ENCODE results near the gene CPA2.
"Not testable (repeated sequence)": the region's sequence is repeated elsewhere in the genome, so short reads cannot be mapped to it uniquely, and the experiment has no call there.

CPA2 gene
- total RNA-seq: 0 to 0.10 (median 0) reads per million in 9 experiments

- no peaks in the 10 kb centered on the region for H3K4me1 Mint-ChIP-seq (ENCODE audit: low read depth in 2 of 2)
- no peaks in the 10 kb centered on the region for H3K36me3 Mint-ChIP-seq (ENCODE audit: insufficient read depth)
- no peak within 1 kb of the TSS for H3K27ac Mint-ChIP-seq
- H3K9me3 Mint-ChIP-seq: no peaks in the 10 kb centered on the region
- no peak within 1 kb of the TSS for H3K4me3 Mint-ChIP-seq
- no peak for DNase-seq
- H3K27me3 Mint-ChIP-seq: peaks cover 43 to 57% of the 10 kb centered on the region in 2 donors
- ATAC-seq (replicated peaks): no peak
Measured at GRCh38 chr7:130266258-130266960, at the start of gene CPA2. CPA2 (plus strand) TSS chr7:130266863; CDS start chr7:130266882, 19 bp downstream.

DNA sequence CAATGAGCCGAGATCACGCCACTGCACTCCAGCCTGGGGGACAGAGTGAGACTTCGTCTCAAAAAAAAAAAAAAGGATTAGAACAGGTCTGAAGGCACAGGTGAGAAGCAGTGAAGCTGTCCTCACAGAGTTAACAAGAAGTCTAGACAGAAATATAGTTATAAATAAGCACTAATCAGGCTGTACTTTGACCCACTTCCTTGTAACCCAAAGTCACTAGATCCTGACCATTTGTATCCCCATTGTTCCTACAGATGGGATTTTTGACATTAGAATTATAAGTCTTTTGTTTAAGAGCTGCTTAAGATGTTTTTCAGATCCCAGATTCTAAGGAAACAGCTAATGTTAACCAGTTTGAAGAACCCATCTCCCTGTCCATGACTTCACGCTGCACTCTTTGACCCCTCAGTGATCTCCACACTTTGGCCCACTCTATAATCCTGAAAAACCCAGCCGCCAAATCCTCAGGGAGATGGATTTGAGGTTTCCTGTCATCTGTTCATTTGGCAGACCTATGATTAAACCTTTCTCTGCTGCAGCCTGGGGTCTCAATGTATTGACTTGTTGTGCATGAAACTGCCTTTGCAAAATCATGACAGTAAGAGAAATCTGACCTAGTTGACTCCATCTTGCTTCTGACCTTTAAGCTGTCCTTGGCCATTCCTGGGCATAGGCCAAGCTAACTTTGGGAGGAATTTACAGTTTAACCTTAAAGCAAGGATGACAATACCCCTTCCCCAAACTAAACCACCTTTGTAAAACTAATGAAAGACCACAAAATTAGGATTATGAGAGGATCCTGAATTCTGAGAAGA lies 47.6 kb upstream of the CPA2 start:
- H3K4me1 Mint-ChIP-seq (ENCODE audit: low read depth in 2 of 2): no peaks in the 10 kb centered on the region
- no peak overlapping the region for H3K4me3 Mint-ChIP-seq
- peaks cover 10 to 27% of the 10 kb centered on the region in 2 donors for H3K27me3 Mint-ChIP-seq
- ATAC-seq (replicated peaks) (no peak), DNase-seq (no peak)
- H3K9me3 Mint-ChIP-seq: no peaks in the 10 kb centered on the region
- H3K27ac Mint-ChIP-seq: no peak overlapping the region
- H3K36me3 Mint-ChIP-seq (ENCODE audit: insufficient read depth): no peaks in the 10 kb centered on the region

- Mint-ChIP-seq H3K4me3 (no peak overlapping the region), H3K36me3 (ENCODE audit: insufficient read depth) (no peaks in the 10 kb centered on the region), H3K4me1 (ENCODE audit: low read depth in 2 of 2) (no peaks in the 10 kb centered on the region), H3K27me3 (peaks cover 10 to 19% of the 10 kb centered on the region in 2 donors), H3K27ac (no peak overlapping the region), H3K9me3 (no peaks in the 10 kb centered on the region)
- no peak for DNase-seq
- ATAC-seq (replicated peaks): no peak
Measured at GRCh38 chr7:130219871-130220270, 46.8 kb upstream of the CPA2 start.

GRCh38 chr7:130221746-130222145 lies 44.9 kb upstream of the CPA2 start:
- no peak for DNase-seq
- H3K4me1 Mint-ChIP-seq (ENCODE audit: low read depth in 2 of 2): no peaks in the 10 kb centered on the region
- H3K27me3 Mint-ChIP-seq: peaks cover 15 to 17% of the 10 kb centered on the region in 2 donors
- H3K36me3 Mint-ChIP-seq (ENCODE audit: insufficient read depth): no peaks in the 10 kb centered on the region
- H3K27ac Mint-ChIP-seq: no peak overlapping the region
- no peaks in the 10 kb centered on the region for H3K9me3 Mint-ChIP-seq
- no peak for ATAC-seq (replicated peaks)
- H3K4me3 Mint-ChIP-seq: no peak overlapping the region

GRCh38 chr7:130223646-130224045 lies 43.0 kb upstream of the CPA2 start:
- Mint-ChIP-seq H3K9me3 (no peaks in the 10 kb centered on the region), H3K4me3 (no peak overlapping the region), H3K27ac (no peak overlapping the region), H3K27me3 (peaks cover 15 to 17% of the 10 kb centered on the region in 2 donors), H3K4me1 (ENCODE audit: low read depth in 2 of 2) (no peaks in the 10 kb centered on the region), H3K36me3 (ENCODE audit: insufficient read depth) (no peaks in the 10 kb centered on the region)
- ATAC-seq (replicated peaks) (no peak), DNase-seq (no peak)

GRCh38 chr7:130224210-130224609 lies 42.5 kb upstream of the CPA2 start:
- peaks cover 15 to 17% of the 10 kb centered on the region in 2 donors for H3K27me3 Mint-ChIP-seq
- no peaks in the 10 kb centered on the region for H3K36me3 Mint-ChIP-seq (ENCODE audit: insufficient read depth)
- H3K27ac Mint-ChIP-seq: no peak overlapping the region
- no peaks in the 10 kb centered on the region for H3K4me1 Mint-ChIP-seq (ENCODE audit: low read depth in 2 of 2)
- ATAC-seq (replicated peaks) (no peak), DNase-seq (no peak)
- H3K4me3 Mint-ChIP-seq: no peak overlapping the region
- no peaks in the 10 kb centered on the region for H3K9me3 Mint-ChIP-seq

DNA sequence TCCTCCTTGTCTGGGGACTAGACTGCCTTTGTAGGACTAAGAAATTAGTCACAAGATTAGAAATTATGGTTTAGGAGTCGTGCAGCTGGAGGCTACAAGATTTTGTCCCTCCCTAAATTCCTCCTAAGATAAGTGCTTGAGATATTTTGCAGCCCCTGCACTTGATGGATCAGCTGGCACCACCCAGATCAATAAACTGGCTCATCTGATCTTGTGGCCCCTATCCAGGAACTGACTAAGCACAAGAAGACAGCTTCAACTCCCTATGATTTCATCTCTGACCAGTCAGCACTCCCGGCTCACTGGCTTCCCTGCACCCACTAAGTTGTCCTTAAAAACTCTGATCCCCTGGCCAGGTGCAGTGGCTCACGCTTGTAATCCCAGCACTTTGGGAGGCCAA lies 41.7 kb upstream of the CPA2 start:
- H3K36me3 Mint-ChIP-seq (ENCODE audit: insufficient read depth); DNase-seq; H3K4me3 Mint-ChIP-seq; ATAC-seq (replicated peaks); H3K4me1 Mint-ChIP-seq (ENCODE audit: low read depth in 2 of 2); H3K9me3 Mint-ChIP-seq; H3K27ac Mint-ChIP-seq: not testable (repeated sequence)
- H3K27me3 Mint-ChIP-seq: peaks cover 8 to 12% of the 10 kb centered on the region in 2 donors

DNA sequence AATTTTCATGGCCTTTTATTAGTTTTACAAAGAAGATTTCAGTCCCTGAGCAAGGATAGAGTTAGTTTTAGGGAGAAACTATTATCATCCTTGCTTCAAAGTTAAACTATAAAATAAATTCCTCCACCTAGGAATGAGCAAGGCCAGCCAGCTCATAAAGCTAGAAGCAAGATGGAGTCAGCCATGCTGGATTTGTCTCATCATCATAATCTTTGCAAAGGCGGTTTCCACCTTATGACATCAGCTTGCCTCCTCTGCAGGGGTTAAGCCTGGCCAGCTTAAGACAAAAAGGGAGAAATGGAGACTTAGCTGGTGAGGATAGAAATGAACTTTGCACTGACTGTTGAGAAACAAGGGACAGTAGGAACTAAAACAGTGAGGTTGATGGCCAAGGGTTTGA lies 40.3 kb upstream of the CPA2 start:
- no peak for ATAC-seq (replicated peaks)

GRCh38 chr7:130227883-130228575 lies 38.6 kb upstream of the CPA2 start:
- DNase-seq (no peak), ATAC-seq (replicated peaks) (no peak)
- Mint-ChIP-seq H3K4me3 (no peak overlapping the region), H3K9me3 (no peaks in the 10 kb centered on the region), H3K4me1 (ENCODE audit: low read depth in 2 of 2) (no peaks in the 10 kb centered on the region), H3K27me3 (peaks cover 7 to 21% of the 10 kb centered on the region in 2 donors), H3K36me3 (ENCODE audit: insufficient read depth) (no peaks in the 10 kb centered on the region), H3K27ac (no peak overlapping the region)

More for the DNA sequence above, 40.3 kb upstream of the CPA2 start:
- no peaks in the 10 kb centered on the region for H3K36me3 Mint-ChIP-seq (ENCODE audit: insufficient read depth)
- H3K27me3 Mint-ChIP-seq: peaks cover 7 to 9% of the 10 kb centered on the region in 2 donors
- no peaks in the 10 kb centered on the region for H3K9me3 Mint-ChIP-seq
- H3K4me1 Mint-ChIP-seq (ENCODE audit: low read depth in 2 of 2): no peaks in the 10 kb centered on the region
- no peak overlapping the region for H3K4me3 Mint-ChIP-seq
- H3K27ac Mint-ChIP-seq: no peak overlapping the region
- no peak for DNase-seq

DNA sequence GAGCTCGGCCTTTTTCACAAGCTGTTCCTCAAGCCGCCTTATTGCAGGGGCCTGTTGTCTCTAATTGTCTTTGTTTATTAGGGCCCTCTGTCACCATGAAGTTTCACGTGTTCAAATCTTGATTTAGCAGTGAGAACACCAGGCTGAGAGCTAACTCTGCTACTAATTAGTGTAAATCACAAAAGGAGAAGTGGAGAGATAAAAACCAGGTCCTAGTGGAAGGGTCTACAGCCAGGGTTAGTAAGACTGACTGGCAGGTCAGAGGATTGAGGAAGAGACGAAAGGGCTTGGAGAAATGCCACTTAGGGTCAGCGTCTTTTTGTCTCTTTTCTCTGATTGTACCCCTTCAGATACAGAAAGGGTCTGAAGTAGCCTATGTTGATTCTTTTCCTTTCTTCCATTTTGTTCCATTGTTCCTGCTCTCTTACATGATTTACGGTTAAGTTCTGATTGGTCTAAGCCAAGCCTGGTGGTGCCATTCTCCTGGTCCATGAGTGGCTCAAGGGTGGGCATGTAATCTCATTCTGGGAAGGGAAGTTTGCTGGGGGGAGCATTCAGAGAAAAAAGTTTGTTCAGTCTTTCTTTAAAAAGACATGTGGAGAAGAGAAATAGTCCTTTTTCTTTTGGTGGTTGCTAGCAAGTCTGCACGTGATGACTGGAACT lies 37.7 kb upstream of the CPA2 start:
- no peaks in the 10 kb centered on the region for H3K4me1 Mint-ChIP-seq (ENCODE audit: low read depth in 2 of 2)
- H3K36me3 Mint-ChIP-seq (ENCODE audit: insufficient read depth): no peaks in the 10 kb centered on the region
- no peaks in the 10 kb centered on the region for H3K9me3 Mint-ChIP-seq
- ATAC-seq (replicated peaks) (no peak), DNase-seq (no peak)
- H3K27me3 Mint-ChIP-seq: peaks cover 7 to 24% of the 10 kb centered on the region in 2 donors
- no peak overlapping the region for H3K27ac Mint-ChIP-seq
- no peak overlapping the region for H3K4me3 Mint-ChIP-seq

GRCh38 chr7:130229981-130230380 lies 36.7 kb upstream of the CPA2 start:
- not testable (repeated sequence) for H3K4me1 Mint-ChIP-seq (ENCODE audit: low read depth in 2 of 2); H3K9me3 Mint-ChIP-seq

DNA sequence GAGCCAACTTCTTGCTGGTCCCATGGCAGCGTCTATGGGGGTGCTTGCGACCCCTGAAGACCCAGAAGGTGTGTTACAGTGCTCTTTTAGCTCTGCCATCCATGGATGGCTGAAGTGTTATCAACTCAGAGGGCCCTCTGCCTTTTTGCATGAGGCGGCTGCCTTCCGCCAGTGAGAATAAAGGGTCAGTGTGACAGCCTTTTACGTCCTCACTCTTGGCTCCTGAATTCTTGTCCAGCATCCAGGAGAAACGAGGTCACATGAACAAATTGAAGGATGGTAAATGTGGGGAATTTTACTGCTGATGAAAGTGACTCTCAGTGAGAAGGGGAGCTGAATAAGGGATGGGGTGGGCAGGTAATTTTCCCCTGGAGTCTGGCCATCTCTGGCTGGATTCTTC lies 34.9 kb upstream of the CPA2 start:
- DNase-seq (no peak), ATAC-seq (replicated peaks) (no peak)
- Mint-ChIP-seq H3K4me1 (ENCODE audit: low read depth in 2 of 2) (no peaks in the 10 kb centered on the region), H3K27me3 (peaks cover 26 to 52% of the 10 kb centered on the region in 2 donors), H3K9me3 (no peaks in the 10 kb centered on the region), H3K27ac (no peak overlapping the region), H3K4me3 (no peak overlapping the region), H3K36me3 (ENCODE audit: insufficient read depth) (peaks cover 3% of the 10 kb centered on the region)

More at GRCh38 chr7:130229981-130230380, 36.7 kb upstream of the CPA2 start:
- H3K36me3 Mint-ChIP-seq (ENCODE audit: insufficient read depth); ATAC-seq (replicated peaks); H3K27ac Mint-ChIP-seq; H3K4me3 Mint-ChIP-seq; DNase-seq: not testable (repeated sequence)
- peaks cover 15 to 34% of the 10 kb centered on the region in 2 donors for H3K27me3 Mint-ChIP-seq

DNA sequence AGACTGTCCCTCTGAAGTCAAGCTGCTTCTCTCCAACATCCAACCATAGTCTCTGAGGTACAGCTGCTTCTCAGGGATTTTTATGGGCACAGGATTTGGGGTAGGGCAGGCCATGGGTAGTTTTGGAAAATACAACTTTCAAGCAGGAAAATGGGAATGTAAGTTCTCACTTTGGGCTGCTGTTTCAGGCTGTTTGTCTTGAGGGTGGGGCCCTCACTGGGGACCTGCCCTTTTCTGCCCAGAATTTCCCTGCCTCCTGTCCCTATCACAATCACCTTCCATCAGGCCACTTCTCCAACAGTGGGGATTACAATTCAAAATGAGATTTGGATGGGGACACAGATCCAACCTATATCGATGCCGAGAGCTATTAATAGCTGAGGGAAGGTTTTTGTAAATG lies 34.5 kb upstream of the CPA2 start:
- Mint-ChIP-seq H3K36me3 (ENCODE audit: insufficient read depth) (peaks cover 3% of the 10 kb centered on the region), H3K4me3 (no peak overlapping the region), H3K9me3 (no peaks in the 10 kb centered on the region), H3K27ac (no peak overlapping the region), H3K27me3 (peaks cover 30 to 56% of the 10 kb centered on the region in 2 donors), H3K4me1 (ENCODE audit: low read depth in 2 of 2) (no peaks in the 10 kb centered on the region)
- DNase-seq: no peak
- no peak for ATAC-seq (replicated peaks)

Measured in effector memory CD8-positive, alpha-beta T cell (primary cell).